ENCODE measurements around the gene USH1G. TPM values are rescaled to one million over a fixed set of nuclear protein-coding genes. Genes with fewer than 3 reads are reported as not detected.

USH1G gene
- total and polyA plus RNA-seq, 2 of the 13 experiments (the other 11 are each of a cell fraction or from before 2014, with no cell fraction given), result 0.04 TPM; not detected in 1

DNA sequence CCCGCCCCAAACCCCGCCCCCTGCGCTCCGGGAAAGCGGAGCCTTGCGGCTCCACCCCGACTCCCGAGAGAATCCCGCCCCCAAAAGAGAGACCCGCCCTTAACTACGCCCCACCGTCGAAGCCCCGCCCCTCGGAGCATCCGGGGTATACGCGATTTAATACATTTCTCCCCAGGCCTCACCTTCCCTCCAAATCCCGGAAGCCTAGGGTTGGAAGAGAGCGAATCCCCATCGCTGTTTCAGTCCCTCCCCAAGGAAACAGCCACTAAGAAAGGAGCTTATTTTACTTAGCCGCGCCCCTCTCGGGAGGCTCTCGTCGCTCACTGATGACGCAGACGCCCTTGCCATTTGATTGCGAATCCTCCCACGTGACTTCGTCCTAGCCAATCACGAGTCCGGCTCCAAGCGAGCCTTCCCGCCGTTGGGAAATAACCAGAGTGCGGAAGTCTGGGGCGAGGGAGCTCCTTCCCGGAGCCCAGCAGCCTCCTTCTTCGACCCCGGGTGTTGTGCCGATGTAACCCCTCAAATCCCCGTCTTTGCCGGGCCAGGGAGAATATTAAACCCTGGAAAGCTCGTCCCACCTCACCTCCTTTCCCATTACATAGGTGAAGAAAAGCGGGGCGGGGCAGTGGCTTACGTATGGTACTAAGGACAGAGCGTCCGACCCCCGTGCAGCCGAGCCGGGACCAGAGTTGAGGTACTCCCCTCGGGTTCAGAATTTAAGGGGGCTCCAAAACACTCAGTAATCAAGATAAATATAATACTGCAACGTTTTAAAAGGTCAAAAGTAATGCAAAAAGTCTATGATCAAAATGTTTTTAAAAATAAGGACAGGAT is 49.8 kb downstream of the USH1G start (continued):
- TF ChIP-seq HNF1B (CRISPR knock-in tag; IDR thresholded peaks at IDR 0.05) (peak; percentile 72), ZNF549 (CRISPR knock-in tag; IDR thresholded peaks at IDR 0.05) (no peak), ZBTB40 (IDR thresholded peaks at IDR 0.05) (no peak), ZBTB40 (CRISPR knock-in tag; IDR thresholded peaks at IDR 0.05) (no peak; the same call in 1 of the 2 replicates), RFX5 (IDR thresholded peaks at IDR 0.05; ENCODE audit: low read depth, low read length) (peak; percentile 71), SOX5 (CRISPR knock-in tag; IDR thresholded peaks at IDR 0.05; ENCODE audit: borderline replicate concordance) (no peak; the same call in 1 of the 2 replicates), REL (CRISPR knock-in tag; conservative IDR thresholded peaks at IDR 0.05) (no peak), ZBTB46 (CRISPR knock-in tag; IDR thresholded peaks at IDR 0.05; ENCODE audit: borderline replicate concordance) (no peak), GATAD1 (CRISPR knock-in tag; IDR thresholded peaks at IDR 0.05) (peak; percentile 97), PTBP1 (IDR thresholded peaks at IDR 0.05; ENCODE audit: low read depth, low read length, poor library complexity, severe bottlenecking) (no peak), HOXA5 (CRISPR knock-in tag; IDR thresholded peaks at IDR 0.05) (0 out of 2 replicates have a peak, but pooled peaks have one; percentile 6), GFI1 (CRISPR knock-in tag; IDR thresholded peaks at IDR 0.05; ENCODE audit: borderline replicate concordance) (no peak), ZNF17 (CRISPR knock-in tag; IDR thresholded peaks at IDR 0.05) (no peak), ZNF317 (CRISPR knock-in tag; IDR thresholded peaks at IDR 0.05) (peak; percentile 18; the same call in 1 of the 2 replicates)
- TF ChIP-seq, protein P1, sequence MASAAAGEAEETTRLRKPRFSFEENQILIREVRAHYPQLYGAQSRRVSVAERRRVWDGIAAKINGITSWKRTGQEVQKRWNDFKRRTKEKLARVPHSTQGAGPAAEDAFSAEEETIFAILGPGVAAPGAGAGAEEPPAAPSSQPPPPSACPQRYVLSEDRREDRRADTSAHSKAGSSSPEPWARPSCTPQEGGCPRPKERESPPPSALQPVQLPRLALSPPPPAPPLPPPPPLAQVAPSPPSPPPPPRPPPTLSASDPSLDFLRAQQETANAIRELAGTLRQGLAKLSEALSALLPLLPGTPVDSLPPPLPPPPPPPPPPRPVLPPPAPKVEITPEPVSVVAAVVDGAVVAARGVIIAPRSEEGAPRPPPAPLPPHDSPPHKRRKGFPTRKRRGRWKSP (CRISPR knock-in tag; IDR thresholded peaks at IDR 0.05), result no peak

Measured in HepG2 (cell line).